GM23248 (cell line): ENCODE measurements around the gene WDR19. TPM values are rescaled to one million over a fixed set of nuclear protein-coding genes. Genes with fewer than 3 reads are reported as not detected.

Source experiments
- DNase-seq: peaks from one replicate; pipeline ENCODE4 v3.0.0-alpha.2; 2015
- H2AFZ ChIP-seq: fragments of 200-600 bp; sonication (generic); 2 replicates; pipeline ENCODE4 v1.6.1; 2016; ENCODE audit warnings: antibody characterized with exemption
- H3F3A ChIP-seq: fragments of 200-600 bp; sonication (generic); 2 replicates; pipeline ENCODE4 v1.6.1; 2016; ENCODE audit warnings: mild to moderate bottlenecking, antibody characterized with exemption, mixed run types; ENCODE audit not compliant: insufficient read depth
- H3K27ac ChIP-seq: fragments of 200-600 bp; sonication (generic); 2 replicates; pipeline ENCODE4 v1.5.1; 2016; ENCODE audit warnings: mild to moderate bottlenecking
- H3K27me3 ChIP-seq: fragments of 200-600 bp; sonication (generic); replicated peaks from 2 replicates; pipeline ENCODE4 v1.6.1; 2016; ENCODE audit warnings: mild to moderate bottlenecking; ENCODE audit not compliant: insufficient read depth
- H3K36me3 ChIP-seq: fragments of 200-600 bp; sonication (generic); 2 replicates; pipeline ENCODE4 v1.6.1; 2016; ENCODE audit warnings: low read depth, mild to moderate bottlenecking
- H3K4me1 ChIP-seq: fragments of 200-600 bp; sonication (generic); 2 replicates; pipeline ENCODE4 v1.6.1; 2016; ENCODE audit warnings: mild to moderate bottlenecking; ENCODE audit not compliant: insufficient read depth
- H3K4me2 ChIP-seq: fragments of 200-600 bp; sonication (generic); one replicate; pipeline ENCODE4 v1.6.1; 2016; ENCODE audit warnings: mild to moderate bottlenecking; ENCODE audit not compliant: unreplicated experiment
- H3K4me3 ChIP-seq: fragments of 200-600 bp; sonication (generic); 2 replicates; pipeline ENCODE4 v1.5.1; 2016; ENCODE audit warnings: mild to moderate bottlenecking
- H3K79me2 ChIP-seq: fragments of 200-600 bp; sonication (generic); 2 replicates; pipeline ENCODE4 v1.6.1; 2016; ENCODE audit warnings: mild to moderate bottlenecking; ENCODE audit not compliant: insufficient read depth
- H3K9ac ChIP-seq: fragments of 200-600 bp; sonication (generic); 2 replicates; pipeline ENCODE4 v1.6.1; 2016; ENCODE audit warnings: mild to moderate bottlenecking
- H3K9me2 ChIP-seq: fragments of 200-600 bp; sonication (generic); 2 replicates; pipeline ENCODE4 v1.6.1; 2016; ENCODE audit warnings: mixed run types, mild to moderate bottlenecking, moderate library complexity; ENCODE audit not compliant: insufficient read depth
- H3K9me3 ChIP-seq: fragments of 200-600 bp; sonication (generic); one replicate; pipeline ENCODE4 v1.6.1; 2017; ENCODE audit warnings: low read depth
- H4K20me1 ChIP-seq: fragments of 200-600 bp; sonication (generic); 2 replicates; pipeline ENCODE4 v1.6.0; 2016; ENCODE audit not compliant: insufficient read depth
- EZH2 ChIP-seq: fragments of 200-600 bp; sonication (generic); IDR thresholded peaks from 2 replicates; pipeline ENCODE4 v1.6.1; 2018; ENCODE audit warnings: antibody characterized with exemption, mild to moderate bottlenecking; ENCODE audit not compliant: insufficient read depth, poor library complexity, severe bottlenecking
- EZH2phosphoT487 ChIP-seq: fragments of 200-600 bp; sonication (generic); IDR thresholded peaks from 2 replicates; pipeline ENCODE4 v1.6.1; 2018; ENCODE audit warnings: antibody characterized with exemption, moderate library complexity, mild to moderate bottlenecking, low read depth; ENCODE audit not compliant: insufficient read depth
- WGBS, 2 experiments: methylation state at CpG; one replicate each; pipeline ENCODE4 v1.1.6; 2015 to 2017; ENCODE audit warnings: low lambda C conversion rate in 2 of 2, low coverage in 1 of 2; ENCODE audit errors: missing lambda C conversion rate in 2 of 2; 5-methylcytosine and 5-hydroxymethylcytosine counted together
- in situ Hi-C: fragments of 300-500 bp; cut with MboI; formaldehyde crosslinking; loops from 2 replicates; pipeline ENCODE4 v1.15.0; 2020
- polyA plus RNA-seq: library from polyadenylated mRNA; unstranded; fragments of >200 nt; fragmentation: Nextera tagmentation; extraction: Ambion mirVana; gene quantifications from 2 replicates; pipeline ENCODE4 v1.2.1, GENCODE V29; 2016
- total RNA-seq: library from RNA; depleted of rRNA; stranded (reverse); fragments of >200 nt; shearing (Covaris generic); gene quantifications from 2 replicates; pipeline ENCODE4 v1.2.3, GENCODE V29; 2014

WDR19 gene
- total and polyA plus RNA-seq, 2 experiments from 2014 or later, result 17.3 to 23.7 TPM

DNA sequence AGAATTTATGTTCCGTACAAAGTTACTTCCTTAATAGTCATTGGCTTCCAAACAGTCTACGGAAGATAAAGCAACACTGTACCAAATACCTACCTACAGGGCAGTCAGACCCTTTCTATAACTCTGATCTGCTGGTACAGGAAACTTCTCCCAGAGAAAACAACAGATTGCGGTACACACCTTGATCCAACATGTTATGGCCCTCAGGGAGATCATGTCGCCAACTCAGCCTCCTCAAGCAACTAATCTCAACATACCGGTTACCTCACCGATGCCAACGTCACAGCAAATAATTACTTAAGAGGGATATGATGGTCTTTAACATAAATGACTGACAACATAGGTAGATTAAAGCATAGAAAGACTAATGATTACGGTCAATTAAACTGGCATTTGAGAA is 113.5 kb downstream of the WDR19 start:
- Histone ChIP-seq H3K4me2 (no peak overlapping the region), H3K9me2 (no peaks in the 10 kb centered on the region), H3F3A (no peaks in the 10 kb centered on the region), H3K4me1 (no peaks in the 10 kb centered on the region), H2AFZ (no peak overlapping the region), H3K79me2 (no peaks in the 10 kb centered on the region), H3K4me3 (no peak overlapping the region), H4K20me1 (no peaks in the 10 kb centered on the region), H3K27me3 (no peaks in the 10 kb centered on the region), H3K9ac (no peak overlapping the region), H3K9me3 (no peaks in the 10 kb centered on the region), H3K36me3 (peaks cover 48% of the 10 kb centered on the region), H3K27ac (no peak overlapping the region)
- 96 to 98% methylated on average over 8 of the region's 8 CpGs for WGBS, 2 experiments
- in situ Hi-C loops, result no loop called here
- TF ChIP-seq EZH2phosphoT487 (no peak), EZH2 (no peak)
- no peak for DNase-seq

DNA sequence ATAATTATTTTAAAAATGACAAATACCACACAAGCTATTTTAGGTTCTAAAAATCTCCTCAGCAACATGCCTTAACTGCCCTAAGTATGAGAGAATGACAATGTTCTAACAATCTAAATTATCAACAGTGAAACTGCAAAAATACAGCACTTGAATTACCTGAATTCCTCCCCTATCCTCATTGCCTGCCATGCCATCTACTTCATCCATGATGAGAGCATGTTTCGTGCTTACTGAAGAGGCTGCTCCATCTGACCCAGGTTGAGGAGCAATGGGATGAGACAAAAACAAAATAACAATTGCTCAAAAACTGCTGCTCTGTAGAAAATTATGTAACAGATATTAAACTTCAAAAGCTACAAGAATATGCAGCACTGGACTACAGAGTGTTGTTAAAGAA is 120.6 kb downstream of the WDR19 start:
- Histone ChIP-seq H3K27ac (no peak overlapping the region), H2AFZ (no peak overlapping the region), H3K27me3 (no peaks in the 10 kb centered on the region), H3K9ac (no peak overlapping the region), H3K4me1 (no peaks in the 10 kb centered on the region), H3K9me2 (no peaks in the 10 kb centered on the region), H3K79me2 (peaks cover 8% of the 10 kb centered on the region; the same call in 1 of the 2 replicates), H4K20me1 (no peaks in the 10 kb centered on the region), H3K9me3 (no peaks in the 10 kb centered on the region), H3K36me3 (peaks cover 51% of the 10 kb centered on the region), H3F3A (no peaks in the 10 kb centered on the region), H3K4me2 (no peak overlapping the region), H3K4me3 (no peak overlapping the region)
- in situ Hi-C loops, result no loop called here
- 94 to 100% methylated on average over 1 of the region's 1 CpG for WGBS, 2 experiments
- TF ChIP-seq EZH2 (no peak), EZH2phosphoT487 (no peak)
- no peak for DNase-seq

DNA sequence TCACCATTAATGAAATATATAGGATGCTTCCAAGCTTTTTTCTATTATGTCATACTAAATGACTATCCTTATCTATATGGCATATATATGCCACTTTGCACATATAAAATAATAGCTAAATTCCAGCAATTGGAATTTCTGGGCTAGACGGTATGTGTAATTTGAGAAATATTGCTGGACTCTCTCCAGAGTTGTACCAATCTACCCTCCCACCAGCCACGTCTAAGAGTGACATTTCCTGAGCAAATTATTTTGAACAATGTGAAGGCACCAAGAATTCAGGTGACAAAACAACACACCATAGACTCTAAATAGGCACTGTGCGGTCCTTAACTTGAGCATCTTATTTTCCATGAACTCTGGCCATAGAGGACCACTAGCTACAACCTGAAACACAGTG is 121.5 kb downstream of the WDR19 start:
- H3K4me2 ChIP-seq, result no peak overlapping the region
- H3K9me3 ChIP-seq, result no peaks in the 10 kb centered on the region
- no peak overlapping the region for H2AFZ ChIP-seq
- H3K36me3 ChIP-seq, result peaks cover 45% of the 10 kb centered on the region
- WGBS, 2 experiments, result 83 to 84% methylated on average over 3 of the region's 3 CpGs
- H3K4me3 ChIP-seq, result no peak overlapping the region
- no peaks in the 10 kb centered on the region for H3F3A ChIP-seq
- in situ Hi-C loops, result no loop called here
- H3K27me3 ChIP-seq, result no peaks in the 10 kb centered on the region
- no peaks in the 10 kb centered on the region for H3K4me1 ChIP-seq
- no peak for DNase-seq
- no peaks in the 10 kb centered on the region for H4K20me1 ChIP-seq
- H3K79me2 ChIP-seq, result peaks cover 8% of the 10 kb centered on the region; the same call in 1 of the 2 replicates
- H3K9ac ChIP-seq, result no peak overlapping the region
- H3K9me2 ChIP-seq, result no peaks in the 10 kb centered on the region
- no peak for TF ChIP-seq EZH2phosphoT487
- no peak for TF ChIP-seq EZH2
- H3K27ac ChIP-seq, result no peak overlapping the region

DNA sequence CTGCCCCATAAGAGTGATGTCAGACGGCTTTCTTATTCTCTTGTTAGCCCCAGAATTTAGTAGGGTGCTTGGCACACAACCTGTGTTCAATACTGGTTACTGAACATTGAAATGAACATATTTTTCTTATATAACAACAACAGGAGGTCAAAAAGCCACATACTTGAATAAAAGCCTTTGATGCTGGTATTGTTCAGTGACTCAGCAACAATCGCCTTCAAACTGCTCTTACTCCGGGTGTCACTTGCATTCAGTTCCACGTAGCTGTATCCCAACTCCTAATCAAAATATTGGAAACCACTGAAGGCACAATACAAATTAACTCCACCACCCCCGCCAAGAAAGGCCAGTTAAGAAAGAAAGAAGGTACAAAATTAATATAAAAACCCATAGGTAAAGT is 122.3 kb downstream of the WDR19 start:
- no peak overlapping the region for H3K27ac ChIP-seq
- 95 to 99% methylated on average over 5 of the region's 5 CpGs for WGBS, 2 experiments
- DNase-seq, result no peak

DNA sequence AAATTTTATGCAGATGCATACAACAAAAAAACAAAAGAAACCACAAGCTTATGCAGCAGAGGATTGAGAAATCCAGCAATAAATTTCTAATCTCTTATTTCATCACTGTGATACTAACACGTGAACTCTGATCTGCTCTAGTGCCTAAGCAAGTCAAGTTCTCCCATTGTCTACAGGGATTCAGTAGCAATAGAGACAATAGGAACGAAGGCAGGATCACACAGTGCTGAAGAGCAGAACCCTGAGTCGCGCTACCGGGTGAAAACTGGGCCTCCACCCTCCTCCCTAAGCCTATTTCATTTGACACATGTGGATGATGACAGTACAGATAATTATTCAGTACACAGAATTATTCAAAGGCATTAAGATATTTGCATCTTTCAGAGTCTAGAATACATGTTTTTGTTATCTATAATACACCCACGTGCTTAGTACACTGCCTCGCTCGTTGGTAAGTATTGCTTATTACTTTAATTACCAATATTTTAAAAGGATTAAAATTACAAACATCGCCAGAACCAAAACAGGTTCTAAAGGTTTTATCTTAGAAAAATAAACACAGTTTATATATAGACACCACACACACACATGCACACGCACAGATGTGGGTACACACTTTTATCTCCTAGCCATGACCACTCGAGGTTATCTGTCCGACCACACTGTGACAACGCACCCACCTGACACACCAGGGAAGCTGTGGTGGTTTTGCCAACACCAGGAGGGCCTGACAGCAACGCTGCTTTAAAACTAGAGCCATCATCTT is 123.8 kb downstream of the WDR19 start:
- H4K20me1 ChIP-seq, result no peaks in the 10 kb centered on the region
- no peaks in the 10 kb centered on the region for H3K27me3 ChIP-seq
- WGBS, 2 experiments, result 85% methylated on average over 14 of the region's 14 CpGs
- DNase-seq, result no peak
- H3K9ac ChIP-seq, result no peak overlapping the region
- H3K9me2 ChIP-seq, result no peaks in the 10 kb centered on the region
- peaks cover 8% of the 10 kb centered on the region; the same call in 1 of the 2 replicates for H3K79me2 ChIP-seq
- no peak overlapping the region for H3K27ac ChIP-seq
- no peaks in the 10 kb centered on the region for H3K4me1 ChIP-seq
- no peak overlapping the region for H3K4me3 ChIP-seq
- in situ Hi-C loops, result no loop called here
- no peaks in the 10 kb centered on the region for H3K9me3 ChIP-seq
- peaks cover 34% of the 10 kb centered on the region for H3K36me3 ChIP-seq
- no peaks in the 10 kb centered on the region for H3F3A ChIP-seq
- H3K4me2 ChIP-seq, result no peak overlapping the region
- TF ChIP-seq EZH2, result no peak
- no peak for TF ChIP-seq EZH2phosphoT487
- H2AFZ ChIP-seq, result no peak overlapping the region

More for the DNA sequence above, 122.3 kb downstream of the WDR19 start:
- no peaks in the 10 kb centered on the region for H3K27me3 ChIP-seq
- no peak overlapping the region for H3K4me3 ChIP-seq
- H3K4me1 ChIP-seq, result no peaks in the 10 kb centered on the region
- no peaks in the 10 kb centered on the region for H3F3A ChIP-seq
- in situ Hi-C loops, result no loop called here
- TF ChIP-seq EZH2phosphoT487 (no peak), EZH2 (no peak)
- H3K36me3 ChIP-seq, result peaks cover 44% of the 10 kb centered on the region
- no peaks in the 10 kb centered on the region for H4K20me1 ChIP-seq
- peaks cover 8% of the 10 kb centered on the region; the same call in 1 of the 2 replicates for H3K79me2 ChIP-seq
- H3K9ac ChIP-seq, result no peak overlapping the region
- H3K4me2 ChIP-seq, result no peak overlapping the region
- H2AFZ ChIP-seq, result no peak overlapping the region
- H3K9me3 ChIP-seq, result no peaks in the 10 kb centered on the region
- H3K9me2 ChIP-seq, result no peaks in the 10 kb centered on the region
